ENCODE measurements around the gene ALB.

Gene ALB

GRCh38 chr4:73409012-73409862, 5.2 kb downstream of the ALB start:
- DNase-seq (ENCODE audit: low spot score) = no peak

GRCh38 chr4:73409978-73410548, 6.0 kb downstream of the ALB start:
- no peak for DNase-seq (ENCODE audit: low spot score)

GRCh38 chr4:73410916-73411730, 7.0 kb downstream of the ALB start:
- no peak for DNase-seq (ENCODE audit: low spot score)

- no peak for DNase-seq (ENCODE audit: low spot score)
Observed at GRCh38 chr4:73411731-73412414, 7.8 kb downstream of the ALB start.

- no peak for DNase-seq (ENCODE audit: low spot score)
Observed at GRCh38 chr4:73413294-73413755, 9.2 kb downstream of the ALB start.

GRCh38 chr4:73414936-73415271, 10.8 kb downstream of the ALB start:
- DNase-seq (ENCODE audit: low spot score) = no peak

GRCh38 chr4:73415807-73416238, 11.7 kb downstream of the ALB start:
- no peak for DNase-seq (ENCODE audit: low spot score)

- DNase-seq (ENCODE audit: low spot score) = no peak
Observed at GRCh38 chr4:73416423-73417087, 12.5 kb downstream of the ALB start.

- DNase-seq (ENCODE audit: low spot score) = no peak
Observed at GRCh38 chr4:73417342-73417741, 13.3 kb downstream of the ALB start.

GRCh38 chr4:73417973-73418372, 13.9 kb downstream of the ALB start:
- no peak for DNase-seq (ENCODE audit: low spot score)

- DNase-seq (ENCODE audit: low spot score) = no peak
Observed at GRCh38 chr4:73418677-73419076, 14.6 kb downstream of the ALB start.

GRCh38 chr4:73419106-73420038, 15.3 kb downstream of the ALB start:
- no peak for DNase-seq (ENCODE audit: low spot score)

- no peak for DNase-seq (ENCODE audit: low spot score)
Observed at GRCh38 chr4:73420615-73421014, 16.5 kb downstream of the ALB start.

GRCh38 chr4:73421708-73422457, 17.8 kb downstream of the ALB start:
- no peak for DNase-seq (ENCODE audit: low spot score)

- DNase-seq (ENCODE audit: low spot score) = no peak
Observed at GRCh38 chr4:73422458-73422752, 18.3 kb downstream of the ALB start.

- no peak for DNase-seq (ENCODE audit: low spot score)
Observed at GRCh38 chr4:73423184-73423583, 19.1 kb downstream of the ALB start.

- DNase-seq (ENCODE audit: low spot score) = no peak
Observed at GRCh38 chr4:73426666-73427065, 22.6 kb downstream of the ALB start.

- no peak for DNase-seq (ENCODE audit: low spot score)
Observed at GRCh38 chr4:73429118-73429517, 25.0 kb downstream of the ALB start.

GRCh38 chr4:73429826-73430587, 25.9 kb downstream of the ALB start:
- no peak for DNase-seq (ENCODE audit: low spot score)

Data from HuH-7.5 (cell line).